DOHH2 (cell line): ENCODE data around the gene GNG12.
"Not testable (repeated sequence)": the region's sequence is repeated elsewhere in the genome, so short reads cannot be mapped to it uniquely, and the experiment has no call there.

Experiments used
- H3F3A ChIP-seq: fragments of 200-600 bp; sonication (generic), shearing (Covaris generic); 2 replicates; pipeline ENCODE4 v1.6.0; 2016; ENCODE audit warnings: antibody characterized with exemption, mild to moderate bottlenecking; ENCODE audit not compliant: control insufficient read depth, insufficient read depth
- H3K27ac ChIP-seq: fragments of 200-600 bp; sonication (generic); 2 replicates; pipeline ENCODE4 v1.5.1; 2014; ENCODE audit warnings: low read depth, mild to moderate bottlenecking, low read length, moderate library complexity
- H3K27me3 ChIP-seq: fragments of 200-600 bp; sonication (generic); 2 replicates; pipeline ENCODE4 v1.6.1; 2014; ENCODE audit warnings: mild to moderate bottlenecking, low read length, mixed read lengths; ENCODE audit not compliant: control insufficient read depth
- H3K36me3 ChIP-seq: fragments of 200-600 bp; sonication (generic); 2 replicates; pipeline ENCODE4 v1.6.1; 2014; ENCODE audit warnings: mild to moderate bottlenecking, low read length, moderate library complexity, mixed read lengths; ENCODE audit not compliant: control insufficient read depth
- H3K4me1 ChIP-seq: fragments of 200-600 bp; sonication (generic); 2 replicates; pipeline ENCODE4 v1.6.1; 2014; ENCODE audit warnings: mild to moderate bottlenecking, low read length, mixed read lengths; ENCODE audit not compliant: control insufficient read depth
- H3K4me2 ChIP-seq: fragments of 200-600 bp; sonication (generic); 2 replicates; pipeline ENCODE4 v1.6.0; 2014; ENCODE audit warnings: mild to moderate bottlenecking, low read length, moderate library complexity
- H3K4me3 ChIP-seq: fragments of 200-600 bp; sonication (generic); 2 replicates; pipeline ENCODE4 v1.5.1; 2014; ENCODE audit warnings: mild to moderate bottlenecking, low read length, mixed read lengths
- H3K79me2 ChIP-seq: fragments of 200-600 bp; sonication (generic); 2 replicates; pipeline ENCODE4 v1.6.1; 2014; ENCODE audit warnings: mild to moderate bottlenecking, low read length, mixed read lengths; ENCODE audit not compliant: control insufficient read depth
- H3K9me2 ChIP-seq: fragments of 200-600 bp; sonication (generic); replicated peaks from 2 replicates; pipeline ENCODE4 v1.6.1; 2014; ENCODE audit warnings: mild to moderate bottlenecking, low read length, mixed read lengths; ENCODE audit not compliant: control insufficient read depth
- H3K9me3 ChIP-seq: fragments of 200-600 bp; sonication (generic); 2 replicates; pipeline ENCODE4 v1.6.1; 2014; ENCODE audit warnings: antibody characterized with exemption, low read length, mixed read lengths; ENCODE audit not compliant: control insufficient read depth, insufficient read depth
- H4K20me1 ChIP-seq: fragments of 200-600 bp; sonication (generic); 2 replicates; pipeline ENCODE4 v1.6.0; 2014; ENCODE audit warnings: low read depth, mild to moderate bottlenecking, antibody characterized with exemption, low read length, moderate library complexity; ENCODE audit not compliant: control insufficient read depth, insufficient read depth
- CTCF ChIP-seq: fragments of 200-600 bp; sonication (generic); IDR thresholded peaks from one replicate; pipeline ENCODE4 v1.5.1; 2014; ENCODE audit warnings: antibody characterized with exemption, mild to moderate bottlenecking, low read depth, low read length; ENCODE audit not compliant: poor library complexity, severe bottlenecking
- EZH2phosphoT487 ChIP-seq: fragments of 200-600 bp; sonication (generic); IDR thresholded peaks from 2 replicates; pipeline ENCODE4 v1.6.1; 2017; ENCODE audit warnings: borderline replicate concordance, mild to moderate bottlenecking, antibody characterized with exemption, low read length, moderate library complexity, mixed read lengths

GNG12 gene

GRCh38 chr1:67732750-67733151, 100.5 kb downstream of the GNG12 start:
- Histone ChIP-seq H4K20me1 (no peaks in the 10 kb centered on the region), H3K4me3 (no peak overlapping the region), H3F3A (peaks cover 15% of the 10 kb centered on the region), H3K9me2 (no peaks in the 10 kb centered on the region), H3K36me3 (no peaks in the 10 kb centered on the region; the same call in 1 of the 2 replicates), H3K27ac (0 out of 2 replicates have a peak overlapping the region, but pooled peaks have one; percentile 5), H3K9me3 (no peaks in the 10 kb centered on the region), H3K27me3 (no peaks in the 10 kb centered on the region), H3K4me1 (peaks cover 54% of the 10 kb centered on the region), H3K79me2 (no peaks in the 10 kb centered on the region), H3K4me2 (peak overlapping the region; percentile 32)
- TF ChIP-seq CTCF = no peak
- TF ChIP-seq EZH2phosphoT487 = no peak

- H3K4me3 ChIP-seq = no peak overlapping the region
- H3K4me1 ChIP-seq = peaks cover 40% of the 10 kb centered on the region
- H4K20me1 ChIP-seq = no peaks in the 10 kb centered on the region
- no peaks in the 10 kb centered on the region for H3K79me2 ChIP-seq
- no peaks in the 10 kb centered on the region for H3K27me3 ChIP-seq
- H3K36me3 ChIP-seq = no peaks in the 10 kb centered on the region
- no peak for TF ChIP-seq CTCF
- TF ChIP-seq EZH2phosphoT487 = no peak
- H3K9me2 ChIP-seq = no peaks in the 10 kb centered on the region
- H3K4me2 ChIP-seq = no peak overlapping the region
- peaks cover 15% of the 10 kb centered on the region for H3F3A ChIP-seq
- H3K27ac ChIP-seq = no peak overlapping the region
- H3K9me3 ChIP-seq = no peaks in the 10 kb centered on the region
Observed at GRCh38 chr1:67731322-67731721, 101.9 kb downstream of the GNG12 start.

GRCh38 chr1:67730312-67730711, 103.0 kb downstream of the GNG12 start:
- not testable (repeated sequence) for H4K20me1 ChIP-seq, H3K27me3 ChIP-seq, H3F3A ChIP-seq, H3K36me3 ChIP-seq, H3K9me3 ChIP-seq, H3K4me3 ChIP-seq, H3K79me2 ChIP-seq, H3K4me2 ChIP-seq, H3K9me2 ChIP-seq, H3K27ac ChIP-seq
- peaks cover 30% of the 10 kb centered on the region for H3K4me1 ChIP-seq

- H3K27ac ChIP-seq = no peak overlapping the region
- H3K27me3 ChIP-seq = no peaks in the 10 kb centered on the region
- TF ChIP-seq CTCF (no peak), EZH2phosphoT487 (no peak)
- H3K4me3 ChIP-seq = no peak overlapping the region
- H3K79me2 ChIP-seq = no peaks in the 10 kb centered on the region
- H3K4me1 ChIP-seq = peaks cover 25% of the 10 kb centered on the region
- no peaks in the 10 kb centered on the region for H3K36me3 ChIP-seq
- no peak overlapping the region for H3K4me2 ChIP-seq
- H4K20me1 ChIP-seq = no peaks in the 10 kb centered on the region
- no peaks in the 10 kb centered on the region for H3K9me2 ChIP-seq
- H3K9me3 ChIP-seq = no peaks in the 10 kb centered on the region
- 0 out of 2 replicates have a peak, but pooled peaks cover 7% of the 10 kb centered on the region for H3F3A ChIP-seq
Observed at GRCh38 chr1:67729872-67730271, 103.4 kb downstream of the GNG12 start.
